ENCODE measurements around the gene ITGA1.
"Not testable (repeated sequence)": the region's sequence is repeated elsewhere in the genome, so short reads cannot be mapped to it uniquely, and the experiment has no call there.

The ITGA1 gene

DNA sequence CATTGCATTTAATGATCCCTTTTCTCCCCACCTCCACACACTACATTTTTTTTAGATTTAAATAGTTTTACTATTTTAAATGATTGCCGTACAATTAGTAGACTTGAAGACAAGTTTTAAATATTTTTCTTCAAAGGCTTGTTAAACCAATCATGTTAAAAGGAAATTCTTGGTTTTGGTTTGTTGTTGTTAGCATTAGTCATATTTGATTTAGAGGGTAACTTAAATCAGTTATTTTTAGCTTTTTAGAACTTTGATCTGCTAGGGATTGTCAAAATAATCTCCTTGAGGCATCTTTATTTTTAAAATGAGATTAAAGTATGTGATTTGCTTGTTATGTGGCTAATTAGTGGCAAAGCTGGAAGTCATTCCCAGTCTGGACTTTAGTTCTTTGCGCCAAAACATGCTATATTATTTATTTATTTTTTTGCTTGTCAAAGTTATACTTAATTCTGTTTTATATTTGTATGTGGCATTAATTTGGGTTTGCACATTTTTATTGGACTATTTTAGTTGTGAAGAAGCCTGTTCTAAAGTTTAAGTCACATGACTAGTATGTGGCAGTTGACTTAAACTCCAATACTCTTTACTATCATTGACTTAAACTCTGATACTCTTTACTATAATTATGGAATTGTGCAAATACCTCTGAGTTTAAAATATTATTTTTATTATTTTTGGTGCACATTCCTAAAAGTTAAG lies 14.7 kb downstream of the ITGA1 start:
- DNase-seq, result no peak

- DNase-seq, result no peak
Observed at GRCh38 chr5:52802974-52803336, 15.2 kb downstream of the ITGA1 start.

- DNase-seq, result no peak
Observed at GRCh38 chr5:52804387-52804791, 16.7 kb downstream of the ITGA1 start.

DNA sequence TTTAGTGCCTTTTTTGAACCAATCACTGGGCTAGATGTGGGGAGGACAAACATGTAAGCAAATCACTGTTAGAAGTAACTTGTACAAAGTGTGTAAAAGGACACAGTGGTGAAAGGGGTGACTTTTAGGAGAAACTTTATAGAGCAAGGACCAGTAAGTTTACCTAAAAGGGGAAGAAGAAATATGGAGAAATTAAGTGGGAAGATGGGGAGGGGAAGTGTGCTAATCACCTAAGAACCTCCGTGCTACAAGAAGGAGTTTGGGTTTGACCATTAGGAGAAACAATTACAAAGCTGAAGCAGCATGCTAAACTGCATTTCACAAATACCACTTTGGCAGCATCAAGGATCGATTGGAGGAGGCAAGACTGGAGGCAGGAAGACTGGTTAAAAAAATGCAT lies 17.3 kb downstream of the ITGA1 start:
- DNase-seq, result no peak

DNA sequence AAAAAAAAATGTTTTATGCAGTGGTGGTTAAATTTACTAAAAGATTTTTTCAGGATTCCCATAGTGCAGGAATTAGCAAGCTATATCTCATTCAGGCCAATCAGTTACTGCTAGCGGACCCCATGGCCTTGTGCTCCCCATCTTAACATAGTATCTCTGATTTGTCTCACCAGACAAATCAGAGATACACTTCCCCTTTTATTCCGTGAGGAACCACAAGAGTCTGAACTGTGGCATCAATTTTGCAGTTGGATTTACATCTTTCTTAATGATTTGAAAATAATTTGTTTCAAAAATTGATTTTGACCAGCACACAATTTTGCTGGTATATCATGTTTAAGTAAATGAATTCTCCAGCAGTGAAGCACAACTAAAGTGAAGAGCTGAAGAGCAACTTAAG lies 17.9 kb downstream of the ITGA1 start:
- DNase-seq, result no peak

DNA sequence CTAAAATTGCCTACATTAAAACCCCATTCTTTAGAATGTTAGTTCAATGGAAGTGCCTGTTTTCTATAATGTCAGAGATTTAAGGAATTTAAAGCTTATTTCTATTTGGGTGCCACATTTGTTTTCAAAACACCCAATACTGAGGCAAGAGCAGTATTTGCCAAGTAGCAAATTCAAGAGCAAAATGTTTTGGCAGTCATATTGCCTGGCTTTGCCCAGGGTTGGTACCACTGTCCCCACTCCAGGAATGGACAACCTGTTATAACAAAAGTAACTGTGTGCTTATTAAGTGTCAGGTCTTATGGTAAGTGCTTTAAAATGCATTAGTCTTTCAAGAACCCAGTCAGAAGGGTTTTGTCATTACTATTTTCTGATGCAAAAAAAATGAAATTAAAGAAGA lies 19.3 kb downstream of the ITGA1 start:
- no peak for DNase-seq

- DNase-seq, result no peak
Observed at GRCh38 chr5:52807723-52808122, 20.0 kb downstream of the ITGA1 start.

DNA sequence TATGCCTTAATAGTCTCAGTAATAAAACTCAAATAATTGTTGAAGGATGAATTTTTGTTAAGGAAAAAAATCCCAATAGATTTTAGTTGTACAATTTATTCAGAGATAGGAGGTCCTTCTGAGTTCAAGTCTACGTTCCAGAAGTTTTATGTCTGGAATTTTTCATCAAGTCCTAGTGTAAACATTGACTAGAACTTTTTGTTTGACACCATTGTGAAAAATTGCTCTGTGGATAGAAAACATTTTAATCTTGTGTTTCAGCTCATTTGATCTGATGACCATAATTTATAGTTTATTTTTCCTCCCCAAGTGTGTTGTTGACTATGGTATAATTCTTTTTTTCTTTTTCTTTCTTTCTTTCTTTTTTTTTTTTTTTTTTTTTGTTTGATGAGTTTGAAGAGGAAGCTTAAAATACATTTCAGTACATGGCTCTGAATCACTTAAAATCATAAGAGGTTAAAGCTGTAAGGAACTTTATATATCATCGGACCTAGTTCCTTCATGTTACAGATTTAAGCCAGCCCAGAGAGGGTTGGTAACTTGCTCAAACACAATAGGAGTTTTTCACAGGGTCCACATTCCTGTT lies 20.7 kb downstream of the ITGA1 start:
- DNase-seq, result no peak

GRCh38 chr5:52809884-52810283 lies 22.2 kb downstream of the ITGA1 start:
- no peak for DNase-seq

DNA sequence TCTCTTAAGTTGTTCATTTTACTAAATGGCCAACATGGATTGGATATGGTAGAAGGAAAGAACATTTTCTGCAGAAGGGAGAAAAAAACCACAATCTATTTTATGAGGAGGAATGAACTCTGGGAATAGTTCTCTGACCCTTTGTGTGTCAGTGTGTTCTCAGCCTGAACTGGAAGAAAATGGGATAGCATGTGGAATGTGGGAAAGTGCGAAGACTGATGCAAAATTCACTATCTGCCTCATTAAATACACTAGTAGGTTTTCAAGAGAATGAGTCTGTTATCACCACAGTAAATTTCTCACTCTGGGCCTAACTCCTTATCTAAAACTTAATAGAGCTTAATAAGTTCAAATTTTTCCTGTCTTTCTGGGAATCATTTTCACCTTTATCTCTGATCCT lies 22.7 kb downstream of the ITGA1 start:
- DNase-seq, result no peak

GRCh38 chr5:52811067-52811749 lies 23.5 kb downstream of the ITGA1 start:
- DNase-seq, result no peak

DNA sequence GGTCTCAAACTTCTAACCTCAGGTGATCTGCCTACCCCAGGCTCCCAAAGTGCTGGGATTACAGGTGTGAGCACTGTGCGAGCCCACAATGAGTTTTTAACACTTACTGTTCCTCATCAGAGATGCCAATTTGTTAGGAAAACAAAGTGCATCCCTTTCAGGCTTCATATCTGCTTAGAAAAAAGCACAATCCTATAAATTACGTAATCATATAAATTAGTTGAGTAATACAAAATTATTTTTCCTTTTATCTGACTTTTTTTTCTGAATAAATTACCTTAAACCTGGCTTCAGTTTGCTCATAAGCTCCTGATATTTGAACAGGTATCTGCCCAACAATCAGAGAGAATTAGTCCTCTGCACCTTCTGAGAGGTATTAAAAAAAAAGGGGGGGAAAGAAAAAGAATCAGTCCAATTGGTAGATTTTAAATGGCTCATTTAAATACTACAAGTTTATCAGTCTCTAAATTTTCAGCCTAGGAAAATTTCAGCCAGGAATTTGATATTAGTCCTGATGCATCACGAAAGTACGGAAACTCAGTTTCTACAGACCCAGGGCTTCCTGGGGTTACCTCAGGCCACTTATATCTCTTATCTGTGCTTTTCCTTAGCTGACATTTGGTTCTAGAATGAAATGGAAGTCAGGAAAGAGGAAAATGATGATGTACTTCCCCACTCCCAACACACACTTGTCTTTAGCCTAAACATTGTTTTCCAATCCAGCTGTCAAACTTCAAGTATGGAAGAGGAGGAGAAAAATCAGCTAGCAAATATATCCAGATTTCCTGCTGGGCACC lies 26.8 kb downstream of the ITGA1 start:
- DNase-seq, result no peak

GRCh38 chr5:52817818-52818217 lies 30.1 kb downstream of the ITGA1 start:
- no peak for DNase-seq

- DNase-seq, result no peak
Observed at GRCh38 chr5:52818360-52818759, 30.6 kb downstream of the ITGA1 start.

GRCh38 chr5:52818807-52819206 lies 31.1 kb downstream of the ITGA1 start:
- not testable (repeated sequence) for DNase-seq

DNA sequence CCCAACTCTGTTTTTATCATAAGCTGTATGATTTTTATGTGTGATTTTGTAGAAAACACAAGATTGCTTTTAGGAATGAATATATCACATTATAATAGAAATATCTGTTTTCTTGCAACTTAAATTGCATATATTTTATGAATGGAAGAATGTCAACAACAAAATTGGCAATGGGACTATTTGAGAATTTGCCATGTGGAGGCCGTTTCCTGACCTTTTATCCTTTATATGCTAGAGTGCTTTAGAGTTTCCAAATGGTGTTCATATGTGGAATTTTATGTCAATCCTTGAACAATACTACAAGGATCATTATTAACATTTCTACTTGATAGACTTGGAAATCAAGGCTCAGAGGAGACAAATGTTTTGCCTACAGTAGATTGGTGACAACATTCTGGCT lies 34.2 kb downstream of the ITGA1 start:
- DNase-seq, result no peak

GRCh38 chr5:52822437-52822836 lies 34.7 kb downstream of the ITGA1 start:
- DNase-seq, result no peak

- DNase-seq, result no peak
Observed at GRCh38 chr5:52824827-52825226, 37.1 kb downstream of the ITGA1 start.

GRCh38 chr5:52825826-52826225 lies 38.1 kb downstream of the ITGA1 start:
- DNase-seq, result peak; percentile 16

DNA sequence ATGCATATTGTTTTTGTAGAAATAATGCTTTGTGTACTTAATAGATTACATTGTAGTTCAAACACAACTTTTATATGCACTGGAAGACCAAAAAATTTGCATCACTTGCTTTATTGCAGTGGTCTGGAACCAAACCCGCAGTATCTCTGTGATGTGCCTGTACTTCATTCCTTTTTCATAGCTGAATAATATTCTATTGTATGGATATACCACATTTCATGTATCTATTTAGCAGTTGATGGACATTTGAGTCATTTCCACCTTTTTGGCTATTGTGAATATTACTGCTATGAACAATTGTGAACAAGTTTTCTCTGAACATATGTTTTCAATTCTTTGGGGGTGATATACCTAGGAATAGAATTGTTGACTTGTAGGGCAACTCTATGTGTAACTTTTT lies 40.1 kb downstream of the ITGA1 start:
- no peak for DNase-seq

- DNase-seq, result no peak
Observed at GRCh38 chr5:52829664-52830063, 41.9 kb downstream of the ITGA1 start.

GRCh38 chr5:52830650-52831049 lies 42.9 kb downstream of the ITGA1 start:
- no peak for DNase-seq

DNA sequence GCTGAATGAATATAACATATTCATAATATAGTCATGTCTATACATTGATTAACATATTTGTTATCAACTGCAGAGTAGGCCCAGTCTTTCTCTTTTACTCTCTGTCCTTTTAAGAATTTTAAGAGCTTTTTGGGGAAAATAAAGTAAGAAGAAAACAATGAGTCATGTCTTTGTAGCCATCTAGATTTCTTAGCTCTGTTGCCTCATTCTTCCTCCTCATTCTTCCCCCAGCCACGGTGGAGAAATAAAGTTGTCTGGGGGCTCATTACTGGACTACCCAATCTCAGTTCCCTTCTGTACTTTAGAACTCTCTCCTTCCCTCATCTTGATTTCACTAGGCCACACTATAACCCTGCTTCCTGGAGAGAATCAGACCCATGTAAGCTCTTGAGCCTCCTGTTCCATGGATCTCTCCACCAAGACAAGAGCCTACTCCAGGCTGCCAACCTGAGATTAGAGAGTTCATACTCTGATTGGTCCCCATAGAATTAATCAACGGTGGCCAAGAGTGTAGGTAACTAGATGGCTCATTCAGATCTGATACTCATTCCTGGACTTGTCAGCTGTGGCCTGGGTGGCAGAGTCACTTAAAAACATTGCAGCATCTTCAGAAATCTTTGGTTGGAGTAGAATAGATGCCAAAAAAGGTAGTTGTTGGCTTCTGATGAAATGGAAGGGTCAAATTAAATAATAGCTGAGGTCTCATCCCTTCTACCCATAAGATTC lies 44.2 kb downstream of the ITGA1 start:
- no peak for DNase-seq
